Sigmoid colon (tissue), 7 donors: Measurements from ENCODE around the gene DDIT4. TPM values are rescaled to one million over a fixed set of nuclear protein-coding genes. Genes with fewer than 3 reads are reported as not detected.

ENCODE experiments used
- DNase-seq: peaks from one replicate; pipeline ENCODE4 v3.0.0-alpha.2; 2019
- H3K27ac ChIP-seq, 4 donors: fragments of 200-600 bp; sonication (generic); one replicate each; pipeline ENCODE4 v1.5.1; 2016 to 2019; ENCODE audit warnings: mild to moderate bottlenecking in 1 of 4
- H3K27me3 ChIP-seq, 3 donors: fragments of 200-600 bp; sonication (generic); one replicate each; pipeline ENCODE4 v1.5.1; 2019; ENCODE audit warnings: mild to moderate bottlenecking in 1 of 3
- H3K36me3 ChIP-seq, 4 donors: fragments of 200-600 bp; sonication (generic); one replicate each; pipeline ENCODE4 v1.5.1; 2016 to 2019
- H3K4me1 ChIP-seq, 4 donors: fragments of 200-600 bp; sonication (generic); one replicate each; pipeline ENCODE4 v1.5.1; 2017 to 2019
- H3K4me3 ChIP-seq, 4 donors: fragments of 200-600 bp; sonication (generic); one replicate each; pipeline ENCODE4 v1.5.1; 2017 to 2019; ENCODE audit warnings: mild to moderate bottlenecking in 2 of 4, moderate library complexity in 1 of 4
- H3K9me3 ChIP-seq, 4 donors: fragments of 200-600 bp in 3 of 4; sonication (generic) in 3 of 4; one replicate each; pipeline versions ENCODE4 v1.5.1 to v1.6.1; 2013 to 2019
- EP300 ChIP-seq, 4 donors: sonication (generic); formaldehyde crosslinking; IDR thresholded peaks; one replicate each; pipeline ENCODE4 v1.6.1; 2017; ENCODE audit warnings: antibody characterized with exemption in 4 of 4
- POLR2A ChIP-seq, 2 donors: fragments of 450-650 bp; IDR thresholded peaks; one replicate each; pipeline ENCODE4 v1.6.1; 2016; ENCODE audit warnings: antibody characterized with exemption in 2 of 2, mild to moderate bottlenecking in 2 of 2, moderate library complexity in 2 of 2
- POLR2AphosphoS5 ChIP-seq, 4 donors: sonication (generic); formaldehyde crosslinking; IDR thresholded peaks; one replicate each; pipeline ENCODE4 v1.6.1; 2017; ENCODE audit warnings: antibody characterized with exemption in 4 of 4
- WGBS, 2 donors: extraction: QIAGEN DNeasy Blood & Tissue Kit; methylation state at CpG; one replicate each; pipeline ENCODE4 v1.1.7; 2013; 5-methylcytosine and 5-hydroxymethylcytosine counted together
- intact Hi-C: fragments of 100-400 bp; cut with DNase I; formaldehyde crosslinking; loops from one replicate; pipeline ENCODE4 v1.15.1; 2023
- polyA plus RNA-seq, 3 donors: library from polyadenylated mRNA; stranded (reverse); fragments of 200-250 nt; gene quantifications; one replicate each; pipeline ENCODE4 v1.2.3, GENCODE V29; 2013
- total RNA-seq, 4 donors: library from RNA; depleted of rRNA; stranded (reverse); fragments of >200 nt; gene quantifications; one replicate each; pipeline ENCODE4 v1.1.0, GENCODE V29; 2016
- TF ChIP-seq, protein P1 (sequence below), 4 experiments: fragments of 450-650 bp in 3 of 4; fragments of 200-600 bp in 1 of 4; IDR thresholded peaks; one replicate each; pipeline ENCODE4 v1.5.1; 2016 to 2019; ENCODE audit warnings: antibody characterized with exemption in 4 of 4, mild to moderate bottlenecking in 3 of 4, moderate library complexity in 2 of 4
- donor health status: healthy with polysubstance abuse.
- donor health status: Bipolar disorder and iron deficiency.
- donor health status: healthy.

DDIT4 gene
- total and polyA plus RNA-seq, 7 donors, result 71.5 to 413 (median 100.0) TPM

DNA sequence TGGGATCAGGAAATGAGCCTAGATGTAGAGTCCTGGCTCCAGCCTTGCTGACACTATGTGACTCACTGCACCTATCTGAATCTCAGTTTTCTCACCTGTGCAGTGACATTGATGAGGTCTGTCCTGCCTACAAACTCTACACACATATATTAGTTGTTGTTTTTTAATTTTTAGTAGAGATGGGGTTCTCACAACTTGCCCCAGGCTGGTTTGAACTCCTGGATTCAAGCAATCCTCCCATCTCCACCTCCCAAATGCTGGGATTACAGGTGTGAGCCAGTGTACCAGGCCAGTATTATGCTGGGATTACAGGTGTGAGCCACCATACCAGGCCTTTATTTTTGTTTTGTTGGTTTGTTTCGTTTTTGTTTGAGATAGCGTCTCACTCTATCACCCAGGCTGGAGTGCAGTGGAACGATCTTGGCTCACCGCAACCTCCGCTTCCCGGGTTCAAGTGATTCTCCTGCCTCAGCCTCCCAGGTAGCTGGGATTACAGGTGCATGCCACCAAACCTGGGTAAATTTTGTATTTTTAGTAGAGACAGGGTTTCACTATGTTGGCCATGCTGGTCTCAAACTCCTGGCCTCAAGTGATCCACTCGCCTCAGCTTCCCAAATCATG, 11.8 kb upstream of the DDIT4 start:
- peaks cover 0 to 40% (median 39%) of the 10 kb centered on the region in 4 donors for H3K4me1 ChIP-seq
- TF ChIP-seq EP300 (IDR thresholded peaks at IDR 0.05) (no peak), POLR2AphosphoS5 (IDR thresholded peaks at IDR 0.05) (no peak), POLR2A (IDR thresholded peaks at IDR 0.05) (no peak)
- TF ChIP-seq, protein P1, sequence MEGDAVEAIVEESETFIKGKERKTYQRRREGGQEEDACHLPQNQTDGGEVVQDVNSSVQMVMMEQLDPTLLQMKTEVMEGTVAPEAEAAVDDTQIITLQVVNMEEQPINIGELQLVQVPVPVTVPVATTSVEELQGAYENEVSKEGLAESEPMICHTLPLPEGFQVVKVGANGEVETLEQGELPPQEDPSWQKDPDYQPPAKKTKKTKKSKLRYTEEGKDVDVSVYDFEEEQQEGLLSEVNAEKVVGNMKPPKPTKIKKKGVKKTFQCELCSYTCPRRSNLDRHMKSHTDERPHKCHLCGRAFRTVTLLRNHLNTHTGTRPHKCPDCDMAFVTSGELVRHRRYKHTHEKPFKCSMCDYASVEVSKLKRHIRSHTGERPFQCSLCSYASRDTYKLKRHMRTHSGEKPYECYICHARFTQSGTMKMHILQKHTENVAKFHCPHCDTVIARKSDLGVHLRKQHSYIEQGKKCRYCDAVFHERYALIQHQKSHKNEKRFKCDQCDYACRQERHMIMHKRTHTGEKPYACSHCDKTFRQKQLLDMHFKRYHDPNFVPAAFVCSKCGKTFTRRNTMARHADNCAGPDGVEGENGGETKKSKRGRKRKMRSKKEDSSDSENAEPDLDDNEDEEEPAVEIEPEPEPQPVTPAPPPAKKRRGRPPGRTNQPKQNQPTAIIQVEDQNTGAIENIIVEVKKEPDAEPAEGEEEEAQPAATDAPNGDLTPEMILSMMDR (IDR thresholded peaks at IDR 0.05), result no peak
- peak overlapping the region; percentile 83 to 91 (median 88) for H3K27ac ChIP-seq
- H3K9me3 ChIP-seq, result no peaks in the 10 kb centered on the region
- H3K36me3 ChIP-seq, result no peaks in the 10 kb centered on the region
- no peak for DNase-seq
- no peaks in the 10 kb centered on the region for H3K27me3 ChIP-seq
- intact Hi-C loops, result no loop called here
- H3K4me3 ChIP-seq, result peak overlapping the region in 1 of 4 donors; percentile 51
- WGBS, 2 donors, result 82 to 90% methylated on average over 7 of the region's 7 CpGs

DNA sequence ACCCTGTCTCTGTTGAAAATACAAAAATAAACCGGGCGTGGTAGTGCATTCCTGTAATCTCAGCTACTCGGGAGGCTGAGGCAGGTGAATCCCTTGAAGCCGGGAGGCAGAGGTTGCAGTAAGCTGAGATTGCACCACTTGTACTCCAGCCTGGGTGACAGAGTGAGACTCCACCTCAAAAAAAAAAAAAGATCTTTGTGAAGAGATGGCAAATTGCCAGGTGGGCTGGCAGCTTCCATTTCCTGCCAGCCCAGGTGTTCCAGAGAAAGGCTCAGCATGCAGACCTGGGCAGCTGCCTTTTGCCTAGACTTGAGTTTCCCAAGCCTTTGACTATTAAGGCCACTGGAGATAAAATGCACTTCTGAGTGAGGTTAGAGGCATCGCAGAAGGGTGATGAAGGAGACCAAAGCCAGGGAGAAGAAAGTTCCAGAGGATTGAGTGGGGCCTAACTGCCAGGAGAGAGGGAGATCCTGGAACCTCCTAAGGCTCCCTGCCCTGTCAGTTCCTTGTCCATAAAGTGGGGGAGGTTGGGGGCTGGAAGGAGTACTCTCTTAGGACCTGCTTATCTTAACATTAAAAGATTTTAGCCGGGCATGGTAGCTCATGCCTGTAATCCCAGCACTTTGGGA, 10.0 kb upstream of the DDIT4 start:
- no peak for DNase-seq
- WGBS, 2 donors, result 19 to 59% methylated on average over 6 of the region's 6 CpGs
- Histone ChIP-seq H3K4me3 (no peak overlapping the region), H3K36me3 (no peaks in the 10 kb centered on the region), H3K27ac (no peak overlapping the region), H3K4me1 (peaks cover 0 to 31% (median 30%) of the 10 kb centered on the region in 4 donors), H3K9me3 (no peaks in the 10 kb centered on the region), H3K27me3 (no peaks in the 10 kb centered on the region)
- TF ChIP-seq, protein P1 (IDR thresholded peaks at IDR 0.05), result no peak
- TF ChIP-seq POLR2A (IDR thresholded peaks at IDR 0.05), result peak in 1 of 2 donors; percentile 16
- intact Hi-C loops, result no loop called here

DNA sequence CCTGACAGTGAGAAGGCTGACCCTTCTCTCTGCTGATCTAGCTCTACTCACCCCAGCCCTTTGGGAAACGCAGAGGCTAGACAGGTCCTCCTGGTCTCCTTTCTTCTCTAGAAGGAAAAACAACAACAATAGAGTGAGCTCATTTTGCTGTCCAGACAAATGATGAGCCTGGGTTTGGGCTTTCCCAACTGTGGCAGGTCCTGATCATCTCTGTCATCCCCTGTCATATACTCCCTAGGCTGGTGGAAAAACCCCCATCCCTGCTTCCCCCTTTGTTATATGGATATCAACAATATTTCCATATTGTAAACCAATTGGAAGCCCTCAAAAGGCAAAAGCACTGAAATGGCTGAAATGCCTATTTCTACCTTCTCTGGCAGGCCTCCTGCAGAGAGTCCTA, 9.2 kb upstream of the DDIT4 start:
- H3K27me3 ChIP-seq, result no peaks in the 10 kb centered on the region
- TF ChIP-seq EP300 (IDR thresholded peaks at IDR 0.05) (no peak), POLR2A (IDR thresholded peaks at IDR 0.05) (no peak), POLR2AphosphoS5 (IDR thresholded peaks at IDR 0.05) (no peak)
- TF ChIP-seq, protein P1 (IDR thresholded peaks at IDR 0.05), result no peak
- H3K36me3 ChIP-seq, result no peaks in the 10 kb centered on the region
- intact Hi-C loops, result no loop called here
- peaks cover 0 to 23% (median 21%) of the 10 kb centered on the region in 4 donors for H3K4me1 ChIP-seq
- H3K9me3 ChIP-seq, result no peaks in the 10 kb centered on the region
- WGBS, 2 donors, result 92 to 98% methylated on average over 1 of the region's 1 CpG
- no peak overlapping the region for H3K27ac ChIP-seq
- H3K4me3 ChIP-seq, result no peak overlapping the region
- DNase-seq, result no peak

DNA sequence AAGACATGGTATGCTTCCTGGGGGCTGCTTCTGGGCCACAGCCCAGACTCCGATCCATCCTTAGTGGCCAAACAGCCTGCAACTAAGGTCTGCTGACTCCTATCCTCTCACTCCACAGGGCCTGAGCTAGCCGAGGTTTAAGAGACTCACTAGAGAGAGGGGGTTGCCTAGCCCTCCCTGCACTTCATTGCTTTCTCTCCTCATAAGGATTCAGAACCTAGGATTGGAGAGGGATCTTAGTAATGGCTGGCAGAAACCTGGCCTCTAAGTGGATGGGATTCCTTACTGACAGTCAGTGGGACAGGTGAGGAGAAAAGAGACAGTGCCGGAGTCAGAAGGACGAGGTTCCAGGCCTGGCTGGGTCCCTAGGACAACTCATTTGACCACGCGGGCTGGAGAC, 8.2 kb upstream of the DDIT4 start:
- H3K36me3 ChIP-seq, result no peaks in the 10 kb centered on the region
- H3K27ac ChIP-seq, result no peak overlapping the region
- H3K9me3 ChIP-seq, result no peaks in the 10 kb centered on the region
- no peak overlapping the region for H3K4me3 ChIP-seq
- DNase-seq, result no peak
- WGBS, 2 donors, result 87 to 92% methylated on average over 6 of the region's 6 CpGs
- peaks cover 0 to 13% (median 12%) of the 10 kb centered on the region in 4 donors for H3K4me1 ChIP-seq
- intact Hi-C loops, result no loop called here
- H3K27me3 ChIP-seq, result no peaks in the 10 kb centered on the region
- TF ChIP-seq POLR2AphosphoS5 (IDR thresholded peaks at IDR 0.05), result no peak
- TF ChIP-seq, protein P1 (IDR thresholded peaks at IDR 0.05), result no peak
- TF ChIP-seq EP300 (IDR thresholded peaks at IDR 0.05), result no peak
- TF ChIP-seq POLR2A (IDR thresholded peaks at IDR 0.05), result no peak
